SU-DHL-6 (cell line): Measurements from ENCODE around the gene NUP62.

Source experiments
- H2AFZ ChIP-seq: fragments of 200-600 bp; sonication (generic); 2 replicates; pipeline ENCODE4 v1.6.1; 2014; ENCODE audit warnings: low read depth, mild to moderate bottlenecking, moderate library complexity, mixed read lengths, antibody characterized with exemption, low read length; ENCODE audit not compliant: severe bottlenecking
- H3F3A ChIP-seq: fragments of 200-600 bp; shearing (Covaris generic); 2 replicates; pipeline ENCODE4 v1.6.0; 2016; ENCODE audit warnings: antibody characterized with exemption, mild to moderate bottlenecking; ENCODE audit not compliant: insufficient read depth
- H3K27ac ChIP-seq: fragments of 200-600 bp; sonication (generic); 2 replicates; pipeline ENCODE4 v1.5.1; 2016; ENCODE audit warnings: low read depth, mild to moderate bottlenecking, low read length, moderate library complexity, mixed read lengths
- H3K27me3 ChIP-seq: fragments of 200-600 bp; sonication (generic), shearing (Covaris generic); 2 replicates; pipeline ENCODE4 v1.6.0; 2014; ENCODE audit warnings: mild to moderate bottlenecking, low read length
- H3K36me3 ChIP-seq: fragments of 200-600 bp; sonication (generic); 2 replicates; pipeline ENCODE4 v1.6.1; 2014; ENCODE audit warnings: mild to moderate bottlenecking, low read length, mixed read lengths
- H3K4me2 ChIP-seq: fragments of 300-600, 200-600 bp; shearing (Covaris generic), sonication (generic); 2 replicates; pipeline ENCODE4 v1.6.0; 2014; ENCODE audit warnings: low read length, low read depth, mild to moderate bottlenecking; ENCODE audit not compliant: poor library complexity, severe bottlenecking
- H3K4me3 ChIP-seq: fragments of 200-600 bp; sonication (generic); 2 replicates; pipeline ENCODE4 v1.5.1; 2014; ENCODE audit warnings: antibody characterized with exemption, low read length, mild to moderate bottlenecking, mixed read lengths; ENCODE audit not compliant: insufficient read depth, poor library complexity, severe bottlenecking
- H3K79me2 ChIP-seq: fragments of 200-600 bp; sonication (generic); 2 replicates; pipeline ENCODE4 v1.6.1; 2014; ENCODE audit warnings: mild to moderate bottlenecking, low read length, moderate library complexity; ENCODE audit not compliant: insufficient read depth
- H3K9ac ChIP-seq: fragments of 200-600 bp; sonication (generic); 2 replicates; pipeline ENCODE4 v1.7.0; 2014; ENCODE audit warnings: mild to moderate bottlenecking, low read length
- H3K9me2 ChIP-seq: fragments of 200-600 bp; sonication (generic); replicated peaks from 2 replicates; pipeline ENCODE4 v1.6.1; 2014; ENCODE audit warnings: low read length; ENCODE audit not compliant: insufficient read depth
- H3K9me3 ChIP-seq: fragments of 200-600 bp; sonication (generic); 2 replicates; pipeline ENCODE4 v1.6.1; 2014; ENCODE audit warnings: low read length, mixed read lengths; ENCODE audit not compliant: insufficient read depth
- H4K20me1 ChIP-seq: fragments of 200-600 bp; sonication (generic); 2 replicates; pipeline ENCODE4 v1.6.1; 2014; ENCODE audit warnings: low read depth, mild to moderate bottlenecking, antibody characterized with exemption, low read length, moderate library complexity, mixed read lengths
- CTCF ChIP-seq: fragments of 200-600 bp; sonication (generic); IDR thresholded peaks from one replicate; pipeline ENCODE4 v1.5.1; 2017; ENCODE audit warnings: antibody characterized with exemption, mild to moderate bottlenecking, low read length, moderate library complexity; ENCODE audit not compliant: insufficient read depth, poor library complexity, severe bottlenecking
- EZH2phosphoT487 ChIP-seq: fragments of 200-600 bp; sonication (generic), shearing (Covaris generic); conservative IDR thresholded peaks from 2 replicates; pipeline ENCODE4 v1.6.1; 2018; ENCODE audit warnings: mild to moderate bottlenecking, antibody characterized with exemption, low read length, moderate library complexity, mixed read lengths

The NUP62 gene

GRCh38 chr19:49880162-49880869, 49.0 kb downstream of the NUP62 start:
- Histone ChIP-seq H3K27me3 (no peaks in the 10 kb centered on the region), H3K9ac (no peak overlapping the region), H3F3A (no peaks in the 10 kb centered on the region), H2AFZ (no peak overlapping the region), H3K27ac (no peak overlapping the region), H3K36me3 (peaks cover 8% of the 10 kb centered on the region; the same call in 1 of the 2 replicates), H3K4me2 (no peak overlapping the region), H4K20me1 (no peaks in the 10 kb centered on the region), H3K4me3 (no peak overlapping the region), H3K9me3 (no peaks in the 10 kb centered on the region), H3K9me2 (no peaks in the 10 kb centered on the region), H3K79me2 (peaks cover 8% of the 10 kb centered on the region; the same call in 1 of the 2 replicates)
- TF ChIP-seq CTCF (no peak), EZH2phosphoT487 (no peak)

GRCh38 chr19:49879243-49879963, 49.9 kb downstream of the NUP62 start:
- H3K27ac ChIP-seq: no peak overlapping the region
- H4K20me1 ChIP-seq: no peaks in the 10 kb centered on the region

GRCh38 chr19:49878744-49879070, 50.6 kb downstream of the NUP62 start:
- Histone ChIP-seq H2AFZ (no peak overlapping the region), H3K4me3 (peak overlapping the region; percentile 89), H3K36me3 (peaks cover 8% of the 10 kb centered on the region; the same call in 1 of the 2 replicates), H3K79me2 (peaks cover 9% of the 10 kb centered on the region; the same call in 1 of the 2 replicates), H3K9me2 (no peaks in the 10 kb centered on the region), H3K9me3 (no peaks in the 10 kb centered on the region), H3F3A (no peaks in the 10 kb centered on the region), H4K20me1 (no peaks in the 10 kb centered on the region), H3K9ac (peak overlapping the region; percentile 94), H3K27me3 (no peaks in the 10 kb centered on the region), H3K27ac (no peak overlapping the region), H3K4me2 (peak overlapping the region; percentile 67)
- TF ChIP-seq CTCF (no peak), EZH2phosphoT487 (no peak)

More at GRCh38 chr19:49879243-49879963, 49.9 kb downstream of the NUP62 start:
- H3K9me2 ChIP-seq: no peaks in the 10 kb centered on the region
- H3K4me2 ChIP-seq: peak overlapping the region; percentile 67
- no peak overlapping the region for H2AFZ ChIP-seq
- no peak overlapping the region for H3K4me3 ChIP-seq
- peaks cover 9% of the 10 kb centered on the region; the same call in 1 of the 2 replicates for H3K79me2 ChIP-seq
- TF ChIP-seq EZH2phosphoT487: no peak
- TF ChIP-seq CTCF: no peak
- no peaks in the 10 kb centered on the region for H3K9me3 ChIP-seq
- no peaks in the 10 kb centered on the region for H3K27me3 ChIP-seq
- H3K9ac ChIP-seq: no peak overlapping the region
- no peaks in the 10 kb centered on the region for H3F3A ChIP-seq
- H3K36me3 ChIP-seq: peaks cover 8% of the 10 kb centered on the region; the same call in 1 of the 2 replicates
